ENCODE results near the gene BID. TPM values are rescaled to one million over a fixed set of nuclear protein-coding genes. Genes with fewer than 3 reads are reported as not detected.

BID gene
- total and polyA plus RNA-seq, 2 of the 8 experiments (the other 6 are each of a cell fraction or from before 2014, with no cell fraction given), result 39.3 to 114 TPM

DNA sequence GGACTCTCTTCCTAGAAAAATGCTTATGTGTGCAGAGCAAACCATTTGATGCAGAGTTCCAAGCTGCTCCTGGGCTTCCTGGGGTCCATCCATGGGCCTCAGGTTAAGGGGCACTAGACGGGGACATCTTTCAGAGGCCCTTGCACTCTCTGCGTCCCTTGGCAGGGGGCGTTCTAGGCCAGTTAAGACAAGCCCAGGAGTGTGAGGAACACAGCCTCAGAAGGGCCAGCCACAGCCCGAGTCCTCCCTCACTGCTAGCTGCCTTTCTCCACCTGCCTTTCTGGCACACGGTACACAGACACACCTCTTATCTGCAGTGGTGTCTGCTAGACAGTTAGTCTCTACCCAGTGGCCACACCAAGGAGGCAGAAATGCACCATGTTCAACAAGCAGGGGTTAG, 18.0 kb upstream of the BID start:
- no peak overlapping the region for H3K4me3 ChIP-seq (ENCODE audit: extremely low read depth in 1 of 4, insufficient read depth in 2 of 4, low read depth in 3 of 4, low read length in 4 of 4)
- H3K18ac ChIP-seq (ENCODE audit: extremely low read depth, low read length), result no peak overlapping the region
- H4K8ac ChIP-seq (ENCODE audit: extremely low read depth, insufficient read depth, low read length), result no peak overlapping the region
- no peak overlapping the region for H3K27ac ChIP-seq (ENCODE audit: low read depth, low read length)
- CTCF ChIA-PET (ENCODE audit: partially characterized antibody), result interaction anchor here (0.8 to 10.7 kb wide), 13 partner anchors 9 to 282 kb away, joined by 3 to 174 read pairs (median 5); no protein-coding TSS in a partner anchor
- no peak overlapping the region for H3K56ac ChIP-seq (replicated peaks; ENCODE audit: insufficient read length, low read depth, low read length)
- FAIRE-seq (no peak), DNase-seq (ENCODE audit: low read depth in 1 of 2, low spot score in 2 of 2) (peak in 1 of 2 experiments; percentile 70)
- H2AFZ ChIP-seq (ENCODE audit: low read length), result no peak overlapping the region
- no peaks in the 10 kb centered on the region for H3K4me1 ChIP-seq (replicated peaks in 1 of 4; ENCODE audit: control insufficient read depth in 3 of 4, insufficient read depth in 4 of 4, low read length in 3 of 4)
- H3K79me2 ChIP-seq (ENCODE audit: control insufficient read depth in 1 of 2, insufficient read depth in 2 of 2, low read length in 2 of 2), result no peaks in the 10 kb centered on the region
- H3K36me3 ChIP-seq (ENCODE audit: control insufficient read depth in 2 of 4, insufficient read depth in 4 of 4, low read length in 3 of 4), result no peaks in the 10 kb centered on the region
- H4K91ac ChIP-seq (replicated peaks; ENCODE audit: insufficient read length, low read length), result no peak overlapping the region
- H2BK5ac ChIP-seq (ENCODE audit: low read depth, low read length), result no peak overlapping the region
- no peaks in the 10 kb centered on the region for H3K23me2 ChIP-seq (ENCODE audit: low read depth, low read length)
- H3K14ac ChIP-seq (ENCODE audit: insufficient read length), result no peak overlapping the region
- H2BK15ac ChIP-seq (ENCODE audit: low read length), result no peak overlapping the region
- H3K4me2 ChIP-seq (ENCODE audit: insufficient read depth in 1 of 2, low read depth in 2 of 2, low read length in 2 of 2), result no peak overlapping the region
- no peaks in the 10 kb centered on the region for H3K79me1 ChIP-seq (ENCODE audit: low read depth, low read length)
- H3K23ac ChIP-seq (ENCODE audit: insufficient read length), result no peak overlapping the region
- H3K9ac ChIP-seq (replicated peaks in 1 of 4; ENCODE audit: extremely low read depth in 1 of 4, low read depth in 3 of 4, low read length in 3 of 4), result no peak overlapping the region
- H3K9me3 ChIP-seq (ENCODE audit: insufficient read depth in 2 of 2, low read depth in 1 of 2, low read length in 1 of 2), result no peaks in the 10 kb centered on the region
- H2BK120ac ChIP-seq (replicated peaks; ENCODE audit: low read depth, low read length), result no peak overlapping the region
- POLR2A ChIA-PET (ENCODE audit: partially characterized antibody), result interaction anchor here (0.6 kb wide), 1 partner anchor 40 kb away, joined by 5 read pairs; no protein-coding TSS in a partner anchor
- no peak overlapping the region for H2AK5ac ChIP-seq (ENCODE audit: low read depth, low read length)
- H2BK20ac ChIP-seq (ENCODE audit: low read length), result no peak overlapping the region
- H2BK12ac ChIP-seq (ENCODE audit: low read depth, low read length), result no peak overlapping the region
- H4K5ac ChIP-seq (ENCODE audit: insufficient read length, low read depth, low read length), result no peak overlapping the region
- no peak overlapping the region for H3K4ac ChIP-seq (replicated peaks; ENCODE audit: insufficient read length, low read depth, low read length)
- H4K20me1 ChIP-seq (replicated peaks in 1 of 2; ENCODE audit: control insufficient read depth in 1 of 2, insufficient read depth in 2 of 2, low read length in 2 of 2), result no peaks in the 10 kb centered on the region
- no peaks in the 10 kb centered on the region for H3K27me3 ChIP-seq (replicated peaks in 1 of 4; ENCODE audit: control insufficient read depth in 3 of 4, extremely low read depth in 1 of 4, insufficient read depth in 3 of 4, low read length in 3 of 4)
- WGBS, 2 experiments (ENCODE audit: extremely low coverage in 1 of 2, insufficient coverage in 1 of 2, insufficient read length in 1 of 2, insufficient replicate concordance in 2 of 2, low coverage in 1 of 2, low lambda C conversion rate in 2 of 2, missing lambda C conversion rate in 1 of 2), result 72% methylated on average over 5 of the region's 5 CpGs; no CpG with 5 or more reads in 1 of the 2 experiments
- TF ChIP-seq SP4 (IDR thresholded peaks at IDR 0.05; ENCODE audit: low read length), result no peak
- no peak for TF ChIP-seq TAF1 (IDR thresholded peaks at IDR 0.05; ENCODE audit: low read depth, low read length)
- no peak for TF ChIP-seq PHF8 (conservative IDR thresholded peaks at IDR 0.05; ENCODE audit: low read depth, low read length)
- TF ChIP-seq SUZ12 (IDR thresholded peaks at IDR 0.05; ENCODE audit: low read length), result no peak
- no peak for TF ChIP-seq CEBPB (IDR thresholded peaks at IDR 0.05; ENCODE audit: low read depth, low read length)
- no peak for TF ChIP-seq RXRA (IDR thresholded peaks at IDR 0.05; ENCODE audit: insufficient read depth, low read depth, low read length)
- TF ChIP-seq SAP30 (IDR thresholded peaks at IDR 0.05; ENCODE audit: insufficient read depth, insufficient replicate concordance, low read length), result no peak
- TF ChIP-seq RAD21 (IDR thresholded peaks at IDR 0.05 in 1 of 2, conservative IDR thresholded peaks at IDR 0.05 in 1 of 2; ENCODE audit: low read depth in 2 of 2, low read length in 2 of 2), result peak; percentile 50 to 62
- no peak for TF ChIP-seq CHD1 (IDR thresholded peaks at IDR 0.05; ENCODE audit: low read depth, low read length)
- TF ChIP-seq E2F6 (IDR thresholded peaks at IDR 0.05), result no peak
